Ovary (tissue), 3 donors: ENCODE measurements around the gene LCLAT1.

Experiments used
- POLR2A ChIP-seq: fragments of 450-650 bp; IDR thresholded peaks from one replicate; pipeline ENCODE4 v1.6.1; 2017; ENCODE audit warnings: antibody characterized with exemption, mild to moderate bottlenecking, moderate library complexity
- TF ChIP-seq, protein P1 (sequence below), 3 donors: fragments of 450-650 bp in 2 of 3; fragments of 200-600 bp in 1 of 3; IDR thresholded peaks; one replicate each; pipeline versions ENCODE4 v1.5.1 to v1.8.0; 2016 to 2022; ENCODE audit warnings: antibody characterized with exemption in 3 of 3, mild to moderate bottlenecking in 1 of 3
- donor health status: DM: no; HTN: no; CAD: no.

DNA sequence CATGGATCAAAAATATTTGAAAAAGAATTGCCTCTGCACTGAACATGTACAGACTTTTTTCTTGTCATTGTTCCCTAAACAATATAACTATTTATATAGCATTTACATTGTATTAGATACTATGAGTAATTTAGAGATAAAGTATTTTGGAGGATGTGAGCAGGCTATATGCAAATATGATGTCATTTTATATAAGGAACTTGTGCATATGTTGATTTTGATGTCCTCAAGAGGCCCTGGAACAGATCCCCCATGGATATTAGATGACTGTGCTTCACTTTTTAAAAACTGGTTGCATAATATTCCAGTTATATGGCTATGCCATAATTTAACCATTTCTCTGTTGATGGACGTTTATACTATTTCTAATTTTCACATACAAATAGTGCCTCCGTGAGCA, 16.5 kb downstream of the LCLAT1 start:
- TF ChIP-seq, protein P1, sequence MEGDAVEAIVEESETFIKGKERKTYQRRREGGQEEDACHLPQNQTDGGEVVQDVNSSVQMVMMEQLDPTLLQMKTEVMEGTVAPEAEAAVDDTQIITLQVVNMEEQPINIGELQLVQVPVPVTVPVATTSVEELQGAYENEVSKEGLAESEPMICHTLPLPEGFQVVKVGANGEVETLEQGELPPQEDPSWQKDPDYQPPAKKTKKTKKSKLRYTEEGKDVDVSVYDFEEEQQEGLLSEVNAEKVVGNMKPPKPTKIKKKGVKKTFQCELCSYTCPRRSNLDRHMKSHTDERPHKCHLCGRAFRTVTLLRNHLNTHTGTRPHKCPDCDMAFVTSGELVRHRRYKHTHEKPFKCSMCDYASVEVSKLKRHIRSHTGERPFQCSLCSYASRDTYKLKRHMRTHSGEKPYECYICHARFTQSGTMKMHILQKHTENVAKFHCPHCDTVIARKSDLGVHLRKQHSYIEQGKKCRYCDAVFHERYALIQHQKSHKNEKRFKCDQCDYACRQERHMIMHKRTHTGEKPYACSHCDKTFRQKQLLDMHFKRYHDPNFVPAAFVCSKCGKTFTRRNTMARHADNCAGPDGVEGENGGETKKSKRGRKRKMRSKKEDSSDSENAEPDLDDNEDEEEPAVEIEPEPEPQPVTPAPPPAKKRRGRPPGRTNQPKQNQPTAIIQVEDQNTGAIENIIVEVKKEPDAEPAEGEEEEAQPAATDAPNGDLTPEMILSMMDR (IDR thresholded peaks at IDR 0.05), result no peak
- no peak for TF ChIP-seq POLR2A
